ENCODE data around the gene SIRPB2.

DNA sequence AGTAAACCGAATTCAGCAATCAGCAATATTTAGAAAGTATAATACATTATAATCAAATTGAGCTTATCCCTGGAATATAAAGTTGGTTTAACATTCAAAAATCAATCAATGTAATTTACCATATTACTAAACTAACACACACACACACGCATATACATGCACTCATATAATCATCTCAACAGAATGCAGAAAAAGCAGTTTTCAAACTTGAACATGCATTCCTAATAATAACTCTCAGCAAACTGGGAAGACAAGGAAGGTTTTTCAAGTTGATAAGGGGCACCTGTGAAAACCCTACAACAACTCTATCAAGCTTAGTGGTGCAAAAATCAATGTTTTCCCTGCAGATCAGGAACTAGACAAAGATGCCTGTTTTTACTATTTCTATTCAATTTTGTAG is 4.7 kb downstream of the SIRPB2 start:
- TF ChIP-seq, protein P1, sequence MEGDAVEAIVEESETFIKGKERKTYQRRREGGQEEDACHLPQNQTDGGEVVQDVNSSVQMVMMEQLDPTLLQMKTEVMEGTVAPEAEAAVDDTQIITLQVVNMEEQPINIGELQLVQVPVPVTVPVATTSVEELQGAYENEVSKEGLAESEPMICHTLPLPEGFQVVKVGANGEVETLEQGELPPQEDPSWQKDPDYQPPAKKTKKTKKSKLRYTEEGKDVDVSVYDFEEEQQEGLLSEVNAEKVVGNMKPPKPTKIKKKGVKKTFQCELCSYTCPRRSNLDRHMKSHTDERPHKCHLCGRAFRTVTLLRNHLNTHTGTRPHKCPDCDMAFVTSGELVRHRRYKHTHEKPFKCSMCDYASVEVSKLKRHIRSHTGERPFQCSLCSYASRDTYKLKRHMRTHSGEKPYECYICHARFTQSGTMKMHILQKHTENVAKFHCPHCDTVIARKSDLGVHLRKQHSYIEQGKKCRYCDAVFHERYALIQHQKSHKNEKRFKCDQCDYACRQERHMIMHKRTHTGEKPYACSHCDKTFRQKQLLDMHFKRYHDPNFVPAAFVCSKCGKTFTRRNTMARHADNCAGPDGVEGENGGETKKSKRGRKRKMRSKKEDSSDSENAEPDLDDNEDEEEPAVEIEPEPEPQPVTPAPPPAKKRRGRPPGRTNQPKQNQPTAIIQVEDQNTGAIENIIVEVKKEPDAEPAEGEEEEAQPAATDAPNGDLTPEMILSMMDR (IDR thresholded peaks at IDR 0.05): no peak
- no peak for TF ChIP-seq EP300 (IDR thresholded peaks at IDR 0.05)

Data from tibial nerve (tissue), 4 donors.